Mesenchymal stem cell (in vitro differentiated cells and primary cell): ENCODE data around the gene ACADM. TPM values are rescaled to one million over a fixed set of nuclear protein-coding genes. Genes with fewer than 3 reads are reported as not detected.
"Not testable (repeated sequence)": the region's sequence is repeated elsewhere in the genome, so short reads cannot be mapped to it uniquely, and the experiment has no call there.

Experiments
- DNase-seq: peaks from one replicate; pipeline ENCODE4 v3.0.0-alpha.2; 2013
- H2AFZ ChIP-seq: one replicate; pipeline ENCODE4 v1.6.1; 2013; ENCODE audit warnings: low read depth, mild to moderate bottlenecking, control low read depth, inconsistent platforms, low read length, moderate library complexity
- H2AK5ac ChIP-seq: 2 replicates; pipeline ENCODE4 v1.6.1; 2013; ENCODE audit warnings: low read length, moderate library complexity, mild to moderate bottlenecking, inconsistent platforms; ENCODE audit not compliant: severe bottlenecking
- H2BK120ac ChIP-seq: one replicate; pipeline ENCODE4 v1.6.1; 2013; ENCODE audit warnings: low read depth, mild to moderate bottlenecking, inconsistent platforms, low read length, moderate library complexity
- H2BK12ac ChIP-seq, 2 experiments: one replicate each; pipeline ENCODE4 v1.6.1; 2013; ENCODE audit warnings: inconsistent platforms in 2 of 2, low read length in 2 of 2, mild to moderate bottlenecking in 2 of 2, moderate library complexity in 2 of 2, control low read depth in 1 of 2
- H2BK15ac ChIP-seq: one replicate; pipeline ENCODE4 v1.6.1; 2013; ENCODE audit warnings: mild to moderate bottlenecking, low read depth, inconsistent platforms; ENCODE audit not compliant: poor library complexity, severe bottlenecking
- H2BK5ac ChIP-seq: 2 replicates; pipeline ENCODE4 v1.6.1; 2013; ENCODE audit warnings: low read depth, mild to moderate bottlenecking, low read length, control low read depth, inconsistent platforms; ENCODE audit not compliant: poor library complexity, severe bottlenecking
- H3K14ac ChIP-seq, 2 experiments: one replicate each; pipeline ENCODE4 v1.6.1; 2013; ENCODE audit warnings: inconsistent platforms in 2 of 2, low read length in 2 of 2, control low read depth in 1 of 2, mild to moderate bottlenecking in 1 of 2, moderate library complexity in 1 of 2
- H3K18ac ChIP-seq, 2 experiments: one replicate each; pipeline ENCODE4 v1.6.1; 2013; ENCODE audit warnings: inconsistent platforms in 2 of 2, low read length in 2 of 2, control low read depth in 1 of 2, low read depth in 1 of 2, mild to moderate bottlenecking in 1 of 2
- H3K23ac ChIP-seq, 2 experiments: one replicate each; pipeline ENCODE4 v1.6.1; 2013; ENCODE audit warnings: inconsistent platforms in 2 of 2, low read length in 2 of 2, mild to moderate bottlenecking in 2 of 2, moderate library complexity in 2 of 2, control low read depth in 1 of 2
- H3K27ac ChIP-seq: 2 replicates; pipeline ENCODE4 v1.5.1; 2013; ENCODE audit warnings: mild to moderate bottlenecking, moderate library complexity, low read length, control low read depth, inconsistent platforms; ENCODE audit not compliant: poor library complexity, severe bottlenecking
- H3K27me3 ChIP-seq, 2 experiments: 2 replicates each; pipeline versions ENCODE4 v1.6.1 to v1.7.0; 2013; ENCODE audit warnings: low read length in 2 of 2, mild to moderate bottlenecking in 2 of 2, moderate library complexity in 2 of 2, control low read depth in 1 of 2, inconsistent platforms in 1 of 2; ENCODE audit not compliant: control insufficient read depth in 1 of 2, insufficient read depth in 1 of 2
- H3K36me3 ChIP-seq, 2 experiments: 2 replicates each; pipeline versions ENCODE4 v1.6.1 to v1.7.0; 2013; ENCODE audit warnings: low read length in 2 of 2, control low read depth in 1 of 2, inconsistent platforms in 1 of 2, low read depth in 1 of 2, mild to moderate bottlenecking in 1 of 2; ENCODE audit not compliant: insufficient read depth in 2 of 2, control insufficient read depth in 1 of 2
- H3K4ac ChIP-seq, 2 experiments: one replicate each; pipeline ENCODE4 v1.6.1; 2013; ENCODE audit warnings: inconsistent platforms in 2 of 2, low read length in 2 of 2, mild to moderate bottlenecking in 2 of 2, moderate library complexity in 2 of 2, control low read depth in 1 of 2, low read depth in 1 of 2
- H3K4me1 ChIP-seq: 2 replicates; pipeline ENCODE4 v1.6.1; 2013; ENCODE audit warnings: low read depth, low read length, control low read depth; ENCODE audit not compliant: control insufficient read depth, insufficient read depth
- H3K4me2 ChIP-seq: 2 replicates; pipeline ENCODE4 v1.6.1; 2013; ENCODE audit warnings: low read length, mild to moderate bottlenecking, inconsistent platforms; ENCODE audit not compliant: poor library complexity, severe bottlenecking
- H3K4me3 ChIP-seq, 2 experiments: 2 replicates each; pipeline versions ENCODE4 v1.5.1 to v1.7.0; 2013; ENCODE audit warnings: low read length in 2 of 2, mild to moderate bottlenecking in 2 of 2, control low read depth in 1 of 2, low read depth in 1 of 2; ENCODE audit not compliant: insufficient read depth in 1 of 2
- H3K79me1 ChIP-seq: replicated peaks from 2 replicates; pipeline ENCODE4 v1.6.1; 2013; ENCODE audit warnings: mild to moderate bottlenecking, control low read depth, low read length, inconsistent platforms; ENCODE audit not compliant: poor library complexity, severe bottlenecking
- H3K9ac ChIP-seq: 2 replicates; pipeline ENCODE4 v1.7.0; 2013; ENCODE audit warnings: mild to moderate bottlenecking, low read length, moderate library complexity
- H3K9me3 ChIP-seq: 2 replicates; pipeline ENCODE4 v1.7.0; 2013; ENCODE audit warnings: mild to moderate bottlenecking, low read length; ENCODE audit not compliant: control insufficient read depth
- H4K8ac ChIP-seq: one replicate; pipeline ENCODE4 v1.6.1; 2013; ENCODE audit warnings: inconsistent platforms, mild to moderate bottlenecking, low read length, moderate library complexity
- H4K91ac ChIP-seq: one replicate; pipeline ENCODE4 v1.6.1; 2013; ENCODE audit warnings: mild to moderate bottlenecking, low read length, inconsistent platforms
- WGBS: methylation state at CpG from one replicate; pipeline ENCODE4 v1.1.7; 2013; ENCODE audit warnings: mixed read lengths; 5-methylcytosine and 5-hydroxymethylcytosine counted together
- small RNA-seq: library from polyadenylated mRNA; stranded (forward); fragments of <200 nt; extraction: miRNeasy Mini kit (QIAGEN cat#:217004); gene quantifications from one replicate; pipeline ENCODE3, GENCODE V24; 2013; ENCODE audit warnings: low read depth

Gene ACADM

GRCh38 chr1:75810113-75810512, 85.6 kb downstream of the ACADM start:
- not testable (repeated sequence) for H3K9ac ChIP-seq, H3K4me3 ChIP-seq, H3K18ac ChIP-seq, H4K91ac ChIP-seq, H3K27me3 ChIP-seq, H3K27ac ChIP-seq, H2AFZ ChIP-seq, H2BK5ac ChIP-seq, H3K4me1 ChIP-seq, H3K36me3 ChIP-seq, H4K8ac ChIP-seq, H2AK5ac ChIP-seq, H3K23ac ChIP-seq, H3K4me2 ChIP-seq, H3K9me3 ChIP-seq, H3K79me1 ChIP-seq, H3K14ac ChIP-seq, H2BK12ac ChIP-seq, H3K4ac ChIP-seq, H2BK15ac ChIP-seq, H2BK120ac ChIP-seq, DNase-seq
- 100% methylated on average over 2 of the region's 3 CpGs for WGBS

DNA sequence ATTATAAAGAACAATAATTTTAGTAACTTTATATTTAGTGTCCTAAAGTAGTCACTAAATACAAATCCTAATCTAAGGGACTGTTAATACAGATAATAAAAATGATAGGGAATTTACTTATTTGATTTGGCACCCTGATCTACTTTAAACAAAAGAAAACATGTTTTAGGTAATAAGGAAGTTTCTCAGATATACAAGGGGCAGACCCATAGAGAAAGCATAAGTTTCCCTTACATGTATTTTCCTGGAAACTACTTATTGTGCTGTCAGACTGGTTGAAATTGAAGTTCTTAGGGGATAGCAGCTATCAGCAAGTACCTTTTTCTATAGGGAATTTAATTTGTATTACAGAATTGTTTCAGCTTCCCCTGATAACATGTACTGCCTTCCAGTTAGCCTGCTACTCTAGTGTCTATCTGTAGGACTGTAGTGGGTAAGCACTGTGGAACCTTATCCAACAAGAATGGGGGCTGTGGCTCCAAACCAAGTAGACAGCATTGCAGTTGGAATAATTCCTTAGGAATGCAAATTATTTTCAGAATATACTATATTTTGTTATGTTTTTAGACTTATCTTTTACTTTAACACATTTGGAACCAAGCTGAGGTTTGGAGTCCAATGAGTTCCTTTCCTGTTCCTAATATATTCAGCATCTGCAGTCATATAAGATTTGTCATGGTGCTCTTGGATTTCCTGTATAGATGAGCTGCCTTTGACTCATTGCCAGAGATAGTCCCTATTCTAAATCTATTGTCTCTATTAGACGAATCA, 86.9 kb downstream of the ACADM start:
- Histone ChIP-seq H3K27ac (no peak overlapping the region), H2BK5ac (no peak overlapping the region), H2BK120ac (no peak overlapping the region), H3K4me3 (no peak overlapping the region), H2AFZ (no peak overlapping the region), H3K79me1 (no peaks in the 10 kb centered on the region), H3K36me3 (no peaks in the 10 kb centered on the region), H2AK5ac (no peak overlapping the region), H3K27me3 (no peaks in the 10 kb centered on the region), H3K23ac (no peak overlapping the region), H3K18ac (no peak overlapping the region), H3K14ac (no peak overlapping the region), H3K9me3 (no peaks in the 10 kb centered on the region), H4K91ac (no peak overlapping the region), H3K4ac (no peak overlapping the region), H3K9ac (no peak overlapping the region), H4K8ac (no peak overlapping the region), H2BK15ac (no peak overlapping the region), H3K4me2 (no peak overlapping the region), H2BK12ac (no peak overlapping the region), H3K4me1 (peaks cover 3% of the 10 kb centered on the region)
- DNase-seq, result peak; percentile 16
- no CpG with 5 or more reads among the region's 1 CpG for WGBS

DNA sequence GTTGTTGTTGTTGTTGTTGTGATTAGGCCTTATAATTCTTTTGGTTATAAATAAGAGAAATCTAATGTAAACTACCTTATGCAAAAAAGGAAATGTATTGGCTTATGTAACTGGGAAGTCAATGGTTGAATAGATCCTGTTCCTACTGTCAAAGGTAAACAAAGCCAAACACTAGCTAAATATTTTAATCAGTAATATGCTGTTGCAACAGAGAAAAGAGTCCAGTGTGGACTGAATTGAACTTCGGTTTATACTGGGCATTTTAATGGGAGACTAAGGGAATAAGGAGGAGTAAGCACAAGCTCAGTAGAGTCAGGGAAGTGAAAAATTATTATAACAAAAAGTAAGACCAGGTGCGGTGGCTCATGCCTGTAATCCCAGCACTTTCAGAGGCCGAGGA, 87.6 kb downstream of the ACADM start:
- H2BK12ac ChIP-seq, result no peak overlapping the region
- no peaks in the 10 kb centered on the region for H3K36me3 ChIP-seq
- H4K91ac ChIP-seq, result no peak overlapping the region
- no peak for DNase-seq
- H2AK5ac ChIP-seq, result no peak overlapping the region
- H2BK5ac ChIP-seq, result no peak overlapping the region
- no peak overlapping the region for H3K4me3 ChIP-seq
- H3K79me1 ChIP-seq, result no peaks in the 10 kb centered on the region
- WGBS, result 98% methylated on average over 3 of the region's 3 CpGs
- H3K4me2 ChIP-seq, result no peak overlapping the region
- no peak overlapping the region for H3K23ac ChIP-seq
- H3K27ac ChIP-seq, result no peak overlapping the region
- no peak overlapping the region for H2BK15ac ChIP-seq
- no peak overlapping the region for H2BK120ac ChIP-seq
- H3K4ac ChIP-seq, result no peak overlapping the region
- H3K4me1 ChIP-seq, result peaks cover 3% of the 10 kb centered on the region
- H3K27me3 ChIP-seq, result no peaks in the 10 kb centered on the region
- H3K9me3 ChIP-seq, result no peaks in the 10 kb centered on the region
- no peak overlapping the region for H4K8ac ChIP-seq
- no peak overlapping the region for H3K18ac ChIP-seq
- no peak overlapping the region for H3K14ac ChIP-seq
- no peak overlapping the region for H2AFZ ChIP-seq
- no peak overlapping the region for H3K9ac ChIP-seq

Small RNA genes within 50 kb of the gene (small RNA-seq; reads per million reads assigned to genes)
- gene SNORD45A (not detected), gene SNORD45B (not detected), gene SNORD45C (not detected)
